Keratinocyte (primary cell): ENCODE measurements around the gene PDS5B. TPM values are rescaled to one million over a fixed set of nuclear protein-coding genes. Genes with fewer than 3 reads are reported as not detected.

ENCODE experiments used
- DNase-seq: peaks from one replicate; pipeline ENCODE4 v3.0.0-alpha.2; 2011; ENCODE audit warnings: low read depth, missing footprints, low spot score
- FAIRE-seq: peaks from 2 replicates; lab custom pipeline; 2011; peaks lifted over from hg19 to GRCh38; lab: Jason Lieb, UNC
- H2AFZ ChIP-seq: 2 replicates; pipeline ENCODE4 v1.6.0; 2012; ENCODE audit warnings: low read length, control low read depth, inconsistent platforms; ENCODE audit not compliant: control insufficient read depth
- H3K27ac ChIP-seq: 2 replicates; pipeline ENCODE4 v1.5.1; 2011; ENCODE audit warnings: low read length; ENCODE audit not compliant: control insufficient read depth, insufficient read depth
- H3K27me3 ChIP-seq: 3 replicates; pipeline ENCODE4 v1.6.0; 2011; ENCODE audit warnings: low read length; ENCODE audit not compliant: control insufficient read depth, insufficient read depth; ENCODE audit errors: extremely low read depth
- H3K36me3 ChIP-seq, 2 experiments: 2 replicates in 1 of 2; 3 replicates in 1 of 2; pipeline ENCODE4 v1.5.1; 2011; ENCODE audit warnings: low read length in 2 of 2, mild to moderate bottlenecking in 1 of 2; ENCODE audit not compliant: control insufficient read depth in 2 of 2, insufficient read depth in 2 of 2; ENCODE audit errors: extremely low read depth in 1 of 2
- H3K4me1 ChIP-seq: 3 replicates; pipeline ENCODE4 v1.5.1; 2011; ENCODE audit warnings: low read length; ENCODE audit not compliant: control insufficient read depth, insufficient read depth; ENCODE audit errors: extremely low read depth
- H3K4me2 ChIP-seq: 3 replicates; pipeline ENCODE4 v1.6.0; 2011; ENCODE audit warnings: low read depth, low read length; ENCODE audit not compliant: control insufficient read depth, insufficient read depth; ENCODE audit errors: extremely low read depth
- H3K4me3 ChIP-seq, 3 experiments: fragments of 200-600 bp in 1 of 3; sonication (generic) in 1 of 3; 2 replicates in 2 of 3; 3 replicates in 1 of 3; pipeline ENCODE4 v1.5.1; 2011 to 2016; ENCODE audit warnings: low read length in 3 of 3, mild to moderate bottlenecking in 3 of 3, control low read depth in 2 of 3, inconsistent platforms in 1 of 3, low read depth in 1 of 3, mixed read lengths in 1 of 3, mixed run types in 1 of 3, moderate library complexity in 1 of 3; ENCODE audit not compliant: control insufficient read depth in 2 of 3, insufficient read depth in 2 of 3; ENCODE audit errors: extremely low read depth in 1 of 3
- H3K79me2 ChIP-seq: 2 replicates; pipeline ENCODE4 v1.6.0; 2012; ENCODE audit warnings: low read length; ENCODE audit not compliant: control insufficient read depth, insufficient read depth
- H3K9ac ChIP-seq: 3 replicates; pipeline ENCODE4 v1.6.0; 2011; ENCODE audit warnings: low read length; ENCODE audit not compliant: control insufficient read depth, insufficient read depth; ENCODE audit errors: extremely low read depth
- H3K9me1 ChIP-seq: 3 replicates; pipeline ENCODE4 v1.6.0; 2011; ENCODE audit warnings: low read length; ENCODE audit not compliant: control insufficient read depth, insufficient read depth; ENCODE audit errors: extremely low read depth
- H3K9me3 ChIP-seq: 2 replicates; pipeline ENCODE4 v1.5.1; 2012; ENCODE audit warnings: low read depth, low read length; ENCODE audit not compliant: control insufficient read depth
- H4K20me1 ChIP-seq: 3 replicates; pipeline ENCODE4 v1.6.0; 2011; ENCODE audit warnings: low read length; ENCODE audit not compliant: control insufficient read depth, insufficient read depth; ENCODE audit errors: extremely low read depth
- EZH2 ChIP-seq: IDR thresholded peaks from one replicate; pipeline ENCODE4 v1.6.1; 2012; ENCODE audit warnings: inconsistent platforms, mild to moderate bottlenecking, low read length, moderate library complexity
- dilution Hi-C: fragments of 300-500 bp; cut with MboI; formaldehyde crosslinking; loops from one replicate; pipeline ENCODE4 v1.7.0; 2020; ENCODE audit warnings: low sequenced_read_pairs; ENCODE audit not compliant: extremely low pct_ligation_motif_present
- polyA plus RNA-seq, 5 experiments: library from polyadenylated mRNA; depleted of rRNA in 3 of 5; stranded (reverse) in 3 of 5; stranded (forward) in 1 of 5; unstranded in 1 of 5; fragments of >200 nt; gene quantifications; 1 replicate in 1 of 5; 2 replicates in 3 of 5; 3 replicates in 1 of 5; pipeline versions ENCODE4 v1.2.1 to v1.2.3, GENCODE V29; 2011 to 2012; ENCODE audit warnings: missing spikeins in 2 of 5, low read depth in 1 of 5, low replicate concordance in 1 of 5
- TF ChIP-seq, protein P1 (sequence below), 3 experiments: IDR thresholded peaks in 1 of 3; conservative IDR thresholded peaks in 1 of 3; optimal IDR thresholded peaks in 1 of 3; 2 replicates in 2 of 3; 3 replicates in 1 of 3; pipeline versions ENCODE3 to v1.5.1; 2011; ENCODE audit warnings: low read length in 3 of 3, mild to moderate bottlenecking in 3 of 3, moderate library complexity in 2 of 3, control low read depth in 1 of 3, inconsistent platforms in 1 of 3; ENCODE audit not compliant: insufficient read depth in 2 of 3; ENCODE audit errors: extremely low read depth in 1 of 3

The PDS5B gene
- polyA plus RNA-seq, 1 donor (not counting 4 experiments of a cell fraction or from before 2014, with no cell fraction given) = 6.9 TPM

DNA sequence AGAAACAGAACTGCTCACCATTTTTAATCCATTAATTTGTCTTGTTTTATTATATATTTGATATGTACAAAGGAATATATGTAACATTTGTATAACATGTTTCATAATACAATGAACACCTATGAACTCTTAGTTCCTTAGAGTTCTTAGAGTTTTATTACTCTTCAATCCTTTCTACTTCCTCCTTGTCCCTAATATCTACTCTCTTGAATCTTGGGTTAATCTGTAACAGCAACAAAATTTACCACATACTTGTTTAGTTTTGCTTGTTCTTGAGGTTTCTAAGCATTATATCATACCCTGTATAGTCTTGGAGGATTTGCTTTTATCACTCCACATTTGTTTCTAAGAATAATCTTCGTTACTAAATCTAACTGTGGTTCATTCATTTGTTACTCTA, 151.4 kb downstream of the PDS5B start:
- Histone ChIP-seq H4K20me1 (no peaks in the 10 kb centered on the region), H3K4me1 (peaks cover 18% of the 10 kb centered on the region), H3K9me1 (no peaks in the 10 kb centered on the region), H3K36me3 (no peaks in the 10 kb centered on the region), H3K27me3 (no peaks in the 10 kb centered on the region), H2AFZ (peak overlapping the region; percentile 79), H3K9ac (peak overlapping the region; percentile 69), H3K4me3 (peak overlapping the region in 2 of 3 experiments; percentile 65 to 69), H3K9me3 (no peaks in the 10 kb centered on the region), H3K4me2 (peak overlapping the region; percentile 95), H3K79me2 (no peaks in the 10 kb centered on the region), H3K27ac (peak overlapping the region; percentile 73)
- FAIRE-seq (peak; percentile 17), DNase-seq (no peak)
- dilution Hi-C loops = no loop called here
- TF ChIP-seq, protein P1, sequence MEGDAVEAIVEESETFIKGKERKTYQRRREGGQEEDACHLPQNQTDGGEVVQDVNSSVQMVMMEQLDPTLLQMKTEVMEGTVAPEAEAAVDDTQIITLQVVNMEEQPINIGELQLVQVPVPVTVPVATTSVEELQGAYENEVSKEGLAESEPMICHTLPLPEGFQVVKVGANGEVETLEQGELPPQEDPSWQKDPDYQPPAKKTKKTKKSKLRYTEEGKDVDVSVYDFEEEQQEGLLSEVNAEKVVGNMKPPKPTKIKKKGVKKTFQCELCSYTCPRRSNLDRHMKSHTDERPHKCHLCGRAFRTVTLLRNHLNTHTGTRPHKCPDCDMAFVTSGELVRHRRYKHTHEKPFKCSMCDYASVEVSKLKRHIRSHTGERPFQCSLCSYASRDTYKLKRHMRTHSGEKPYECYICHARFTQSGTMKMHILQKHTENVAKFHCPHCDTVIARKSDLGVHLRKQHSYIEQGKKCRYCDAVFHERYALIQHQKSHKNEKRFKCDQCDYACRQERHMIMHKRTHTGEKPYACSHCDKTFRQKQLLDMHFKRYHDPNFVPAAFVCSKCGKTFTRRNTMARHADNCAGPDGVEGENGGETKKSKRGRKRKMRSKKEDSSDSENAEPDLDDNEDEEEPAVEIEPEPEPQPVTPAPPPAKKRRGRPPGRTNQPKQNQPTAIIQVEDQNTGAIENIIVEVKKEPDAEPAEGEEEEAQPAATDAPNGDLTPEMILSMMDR (optimal IDR thresholded peaks at IDR 0.05 in 1 of 3, IDR thresholded peaks at IDR 0.05 in 1 of 3, conservative IDR thresholded peaks at IDR 0.05 in 1 of 3; ENCODE audit: extremely low read depth in 1 of 3, insufficient read depth in 2 of 3, low read length in 3 of 3) = no peak

GRCh38 chr13:32745509-32745908, 159.3 kb downstream of the PDS5B start:
- H3K9me1 ChIP-seq = no peaks in the 10 kb centered on the region
- H3K27me3 ChIP-seq = no peaks in the 10 kb centered on the region
- H3K27ac ChIP-seq = no peak overlapping the region
- no peaks in the 10 kb centered on the region for H3K79me2 ChIP-seq
- H3K4me3 ChIP-seq = no peak overlapping the region
- DNase-seq (no peak), FAIRE-seq (no peak)
- no peak overlapping the region for H3K9ac ChIP-seq
- TF ChIP-seq EZH2 = no peak
- TF ChIP-seq, protein P1 (optimal IDR thresholded peaks at IDR 0.05 in 1 of 3, IDR thresholded peaks at IDR 0.05 in 1 of 3, conservative IDR thresholded peaks at IDR 0.05 in 1 of 3; ENCODE audit: extremely low read depth in 1 of 3, insufficient read depth in 2 of 3, low read length in 3 of 3) = no peak
- no peaks in the 10 kb centered on the region for H3K4me1 ChIP-seq
- no peak overlapping the region for H2AFZ ChIP-seq
- H3K4me2 ChIP-seq = no peak overlapping the region
- H3K36me3 ChIP-seq = peaks cover 0 to 2% of the 10 kb centered on the region in 2 experiments
- H3K9me3 ChIP-seq = no peaks in the 10 kb centered on the region
- dilution Hi-C loops = no loop called here
- no peaks in the 10 kb centered on the region for H4K20me1 ChIP-seq
